ENCODE measurements around the gene TIE1. TPM values are rescaled to one million over a fixed set of nuclear protein-coding genes. Genes with fewer than 3 reads are reported as not detected.

TIE1 gene
- total and polyA plus RNA-seq, 2 of the 13 experiments (the other 11 are each of a cell fraction or from before 2014, with no cell fraction given): 0.58 to 0.84 TPM

DNA sequence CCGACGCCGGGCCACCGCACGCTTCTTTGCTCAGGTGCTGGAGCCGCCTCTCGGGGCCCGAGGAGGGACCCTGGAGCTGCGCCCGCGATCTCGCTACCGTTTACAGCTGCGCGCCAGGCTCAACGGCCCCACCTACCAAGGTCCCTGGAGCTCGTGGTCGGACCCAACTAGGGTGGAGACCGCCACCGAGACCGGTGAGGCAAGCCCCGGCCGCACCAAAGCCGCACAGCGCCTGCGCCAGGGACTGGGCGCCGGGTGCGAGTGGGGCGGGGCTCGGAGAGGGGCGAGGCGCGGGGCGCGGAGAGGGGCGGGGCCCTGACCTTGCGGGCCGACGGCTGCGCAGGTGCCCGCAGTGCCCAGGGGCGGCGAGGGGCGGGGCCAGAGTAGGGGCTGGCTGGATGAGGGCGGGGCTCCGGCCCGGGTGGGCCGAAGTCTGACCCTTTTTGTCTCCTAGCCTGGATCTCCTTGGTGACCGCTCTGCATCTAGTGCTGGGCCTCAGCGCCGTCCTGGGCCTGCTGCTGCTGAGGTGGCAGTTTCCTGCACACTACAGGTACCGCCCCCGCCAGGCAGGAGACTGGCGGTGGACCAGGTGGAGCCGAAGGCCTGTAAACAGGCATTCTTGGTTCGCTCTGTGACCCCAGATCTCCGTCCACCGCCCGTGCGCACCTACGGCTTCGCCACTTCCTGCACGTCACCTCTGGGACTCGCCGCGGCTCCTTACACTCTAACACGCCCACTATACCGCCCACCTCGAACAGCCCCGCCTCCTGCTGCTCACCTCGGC is 48.2 kb downstream of the TIE1 start (continued):
- TF ChIP-seq ZBTB39 (CRISPR knock-in tag; IDR thresholded peaks at IDR 0.05) (no peak), EEA1 (CRISPR knock-in tag; IDR thresholded peaks at IDR 0.05; ENCODE audit: borderline replicate concordance) (0 out of 2 replicates have a peak, but pooled peaks have one; percentile 16), ESRRA (CRISPR knock-in tag; IDR thresholded peaks at IDR 0.05; ENCODE audit: low read depth) (peak; percentile 68; the same call in 1 of the 2 replicates), TBX3 (IDR thresholded peaks at IDR 0.05; ENCODE audit: borderline replicate concordance) (peak; percentile 57; the same call in 1 of the 2 replicates), ZFP62 (CRISPR knock-in tag; IDR thresholded peaks at IDR 0.05) (no peak), DMAP1 (CRISPR knock-in tag; IDR thresholded peaks at IDR 0.05) (peak; percentile 93), HDAC1 (CRISPR knock-in tag; IDR thresholded peaks at IDR 0.05) (peak; percentile 76), THAP11 (CRISPR knock-in tag; IDR thresholded peaks at IDR 0.05) (peak; percentile 60), ZNF790 (CRISPR knock-in tag; IDR thresholded peaks at IDR 0.05; ENCODE audit: borderline replicate concordance) (peak; percentile 41; the same call in 1 of the 2 replicates), WIZ (CRISPR knock-in tag; IDR thresholded peaks at IDR 0.05) (0 out of 2 replicates have a peak, but pooled peaks have one; percentile 50), ZNF121 (CRISPR knock-in tag; IDR thresholded peaks at IDR 0.05) (peak; percentile 97), KLF15 (CRISPR knock-in tag; IDR thresholded peaks at IDR 0.05; ENCODE audit: borderline replicate concordance) (no peak), ATF6 (CRISPR knock-in tag; conservative IDR thresholded peaks at IDR 0.05) (no peak), GZF1 (CRISPR knock-in tag; IDR thresholded peaks at IDR 0.05) (peak; percentile 45; the same call in 1 of the 2 replicates), NCOA1 (CRISPR knock-in tag; IDR thresholded peaks at IDR 0.05) (0 out of 2 replicates have a peak, but pooled peaks have one; percentile 52), RELA (CRISPR knock-in tag; IDR thresholded peaks at IDR 0.05) (peak; percentile 29; the same call in 1 of the 2 replicates), ZSCAN12 (CRISPR knock-in tag; IDR thresholded peaks at IDR 0.05) (peak; percentile 80; the same call in 1 of the 2 replicates), KMT2A (CRISPR knock-in tag; IDR thresholded peaks at IDR 0.05) (peak; percentile 64; the same call in 1 of the 2 replicates), RXRB (CRISPR knock-in tag; IDR thresholded peaks at IDR 0.05; ENCODE audit: borderline replicate concordance) (peak; percentile 31; the same call in 1 of the 2 replicates), ELF1 (CRISPR knock-in tag; IDR thresholded peaks at IDR 0.05) (0 out of 2 replicates have a peak, but pooled peaks have one; percentile 51)
- TF ChIP-seq, protein P1, sequence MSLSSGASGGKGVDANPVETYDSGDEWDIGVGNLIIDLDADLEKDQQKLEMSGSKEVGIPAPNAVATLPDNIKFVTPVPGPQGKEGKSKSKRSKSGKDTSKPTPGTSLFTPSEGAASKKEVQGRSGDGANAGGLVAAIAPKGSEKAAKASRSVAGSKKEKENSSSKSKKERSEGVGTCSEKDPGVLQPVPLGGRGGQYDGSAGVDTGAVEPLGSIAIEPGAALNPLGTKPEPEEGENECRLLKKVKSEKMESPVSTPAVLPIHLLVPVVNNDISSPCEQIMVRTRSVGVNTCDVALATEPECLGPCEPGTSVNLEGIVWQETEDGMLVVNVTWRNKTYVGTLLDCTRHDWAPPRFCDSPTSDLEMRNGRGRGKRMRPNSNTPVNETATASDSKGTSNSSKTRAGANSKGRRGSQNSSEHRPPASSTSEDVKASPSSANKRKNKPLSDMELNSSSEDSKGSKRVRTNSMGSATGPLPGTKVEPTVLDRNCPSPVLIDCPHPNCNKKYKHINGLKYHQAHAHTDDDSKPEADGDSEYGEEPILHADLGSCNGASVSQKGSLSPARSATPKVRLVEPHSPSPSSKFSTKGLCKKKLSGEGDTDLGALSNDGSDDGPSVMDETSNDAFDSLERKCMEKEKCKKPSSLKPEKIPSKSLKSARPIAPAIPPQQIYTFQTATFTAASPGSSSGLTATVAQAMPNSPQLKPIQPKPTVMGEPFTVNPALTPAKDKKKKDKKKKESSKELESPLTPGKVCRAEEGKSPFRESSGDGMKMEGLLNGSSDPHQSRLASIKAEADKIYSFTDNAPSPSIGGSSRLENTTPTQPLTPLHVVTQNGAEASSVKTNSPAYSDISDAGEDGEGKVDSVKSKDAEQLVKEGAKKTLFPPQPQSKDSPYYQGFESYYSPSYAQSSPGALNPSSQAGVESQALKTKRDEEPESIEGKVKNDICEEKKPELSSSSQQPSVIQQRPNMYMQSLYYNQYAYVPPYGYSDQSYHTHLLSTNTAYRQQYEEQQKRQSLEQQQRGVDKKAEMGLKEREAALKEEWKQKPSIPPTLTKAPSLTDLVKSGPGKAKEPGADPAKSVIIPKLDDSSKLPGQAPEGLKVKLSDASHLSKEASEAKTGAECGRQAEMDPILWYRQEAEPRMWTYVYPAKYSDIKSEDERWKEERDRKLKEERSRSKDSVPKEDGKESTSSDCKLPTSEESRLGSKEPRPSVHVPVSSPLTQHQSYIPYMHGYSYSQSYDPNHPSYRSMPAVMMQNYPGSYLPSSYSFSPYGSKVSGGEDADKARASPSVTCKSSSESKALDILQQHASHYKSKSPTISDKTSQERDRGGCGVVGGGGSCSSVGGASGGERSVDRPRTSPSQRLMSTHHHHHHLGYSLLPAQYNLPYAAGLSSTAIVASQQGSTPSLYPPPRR (CRISPR knock-in tag; IDR thresholded peaks at IDR 0.05; ENCODE audit: borderline replicate concordance): peak; percentile 67

All from HepG2 (cell line).